Measurements from ENCODE around the gene RAB23. TPM values are rescaled to one million over a fixed set of nuclear protein-coding genes. Genes with fewer than 3 reads are reported as not detected.

The RAB23 gene
- polyA plus RNA-seq, 3 donors = 0.16 to 0.46 (median 0.25) TPM

DNA sequence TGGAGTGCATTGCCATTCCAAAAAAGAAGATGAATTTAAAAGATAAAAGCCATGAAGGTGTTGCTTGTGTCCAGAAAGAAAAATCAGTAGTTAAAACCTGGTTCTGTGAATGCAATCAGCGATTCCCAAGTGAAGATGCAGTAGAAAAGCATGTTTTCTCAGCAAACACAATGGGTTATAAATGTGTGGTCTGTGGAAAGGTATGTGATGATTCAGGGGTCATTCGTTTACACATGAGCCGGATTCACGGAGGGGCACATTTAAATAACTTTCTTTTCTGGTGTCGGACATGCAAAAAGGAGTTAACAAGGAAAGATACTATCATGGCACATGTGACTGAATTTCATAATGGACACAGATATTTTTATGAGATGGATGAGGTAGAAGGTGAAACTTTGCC lies 74.7 kb downstream of the RAB23 start:
- Histone ChIP-seq H3K36me3 (replicated peaks in 1 of 2; ENCODE audit: control insufficient read depth in 1 of 2, insufficient read depth in 2 of 2, low read length in 2 of 2) (peaks cover 46 to 65% of the 10 kb centered on the region in 2 donors), H3K27me3 (ENCODE audit: control insufficient read depth in 2 of 2, insufficient read depth in 2 of 2, low read length in 2 of 2) (no peaks in the 10 kb centered on the region), H3K4me3 (replicated peaks in 1 of 3; ENCODE audit: low read depth in 2 of 3, low read length in 3 of 3) (no peak overlapping the region), H3K9ac (ENCODE audit: insufficient read depth, low read length, poor library complexity, severe bottlenecking) (no peak overlapping the region), H4K20me1 (ENCODE audit: insufficient read depth, low read length) (no peaks in the 10 kb centered on the region), H3K9me3 (replicated peaks in 1 of 2; ENCODE audit: control insufficient read depth in 1 of 2, insufficient read depth in 1 of 2, low read length in 2 of 2) (no peaks in the 10 kb centered on the region), H3K27ac (ENCODE audit: low read depth in 1 of 2, low read length in 2 of 2) (no peak overlapping the region), H3K4me2 (replicated peaks; ENCODE audit: extremely low read depth, low read length, poor library complexity, severe bottlenecking) (no peak overlapping the region), H3K4me1 (ENCODE audit: control insufficient read depth in 1 of 2, insufficient read depth in 2 of 2, low read length in 2 of 2) (no peaks in the 10 kb centered on the region), H3K79me2 (ENCODE audit: insufficient read depth, low read length) (no peaks in the 10 kb centered on the region), H2AFZ (ENCODE audit: insufficient read depth, low read depth, low read length, poor library complexity, severe bottlenecking) (no peak overlapping the region)
- H3K9me3 Mint-ChIP-seq = no peaks in the 10 kb centered on the region
- no peak overlapping the region for H3K27ac Mint-ChIP-seq
- no peak overlapping the region for H3K4me3 Mint-ChIP-seq
- 92% methylated on average over 1 of the region's 5 CpGs for WGBS (ENCODE audit: insufficient coverage)
- H3K36me3 Mint-ChIP-seq = peaks cover 57 to 62% of the 10 kb centered on the region in 2 donors
- no peaks in the 10 kb centered on the region for H3K27me3 Mint-ChIP-seq (ENCODE audit: low read depth in 3 of 3)
- no peaks in the 10 kb centered on the region for H3K4me1 Mint-ChIP-seq
- no peak for DNase-seq
- intact Hi-C loops (cut with micrococcal nuclease) = no loop called here
- TF ChIP-seq, protein P1, sequence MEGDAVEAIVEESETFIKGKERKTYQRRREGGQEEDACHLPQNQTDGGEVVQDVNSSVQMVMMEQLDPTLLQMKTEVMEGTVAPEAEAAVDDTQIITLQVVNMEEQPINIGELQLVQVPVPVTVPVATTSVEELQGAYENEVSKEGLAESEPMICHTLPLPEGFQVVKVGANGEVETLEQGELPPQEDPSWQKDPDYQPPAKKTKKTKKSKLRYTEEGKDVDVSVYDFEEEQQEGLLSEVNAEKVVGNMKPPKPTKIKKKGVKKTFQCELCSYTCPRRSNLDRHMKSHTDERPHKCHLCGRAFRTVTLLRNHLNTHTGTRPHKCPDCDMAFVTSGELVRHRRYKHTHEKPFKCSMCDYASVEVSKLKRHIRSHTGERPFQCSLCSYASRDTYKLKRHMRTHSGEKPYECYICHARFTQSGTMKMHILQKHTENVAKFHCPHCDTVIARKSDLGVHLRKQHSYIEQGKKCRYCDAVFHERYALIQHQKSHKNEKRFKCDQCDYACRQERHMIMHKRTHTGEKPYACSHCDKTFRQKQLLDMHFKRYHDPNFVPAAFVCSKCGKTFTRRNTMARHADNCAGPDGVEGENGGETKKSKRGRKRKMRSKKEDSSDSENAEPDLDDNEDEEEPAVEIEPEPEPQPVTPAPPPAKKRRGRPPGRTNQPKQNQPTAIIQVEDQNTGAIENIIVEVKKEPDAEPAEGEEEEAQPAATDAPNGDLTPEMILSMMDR (IDR thresholded peaks at IDR 0.05) = no peak

DNA sequence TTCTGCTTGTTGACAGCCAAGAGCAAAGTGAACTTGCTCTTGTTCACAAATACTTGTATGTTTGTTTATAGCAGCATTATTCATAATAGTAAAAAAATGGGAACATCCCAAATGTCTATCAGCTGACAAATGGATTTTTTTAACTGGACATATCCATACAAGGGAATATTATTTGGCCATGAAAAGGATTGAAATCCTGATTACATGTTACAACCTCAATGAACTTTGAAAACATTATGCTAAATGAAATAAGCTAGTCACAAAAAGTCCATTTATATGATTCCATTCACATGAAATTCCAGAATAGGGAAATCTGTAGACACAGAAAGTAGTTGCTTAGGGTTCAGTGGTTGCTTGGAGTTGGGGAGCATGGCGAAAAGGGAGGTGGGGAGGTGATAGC lies 78.4 kb downstream of the RAB23 start:
- WGBS (ENCODE audit: insufficient coverage) = no CpG with 5 or more reads among the region's 1 CpG
- no peak overlapping the region for H3K4me3 ChIP-seq (replicated peaks in 1 of 3; ENCODE audit: low read depth in 2 of 3, low read length in 3 of 3)
- H3K27me3 Mint-ChIP-seq (ENCODE audit: low read depth in 3 of 3) = peaks cover 0 to 2% (median 0%) of the 10 kb centered on the region in 3 donors
- H3K4me1 ChIP-seq (ENCODE audit: control insufficient read depth in 1 of 2, insufficient read depth in 2 of 2, low read length in 2 of 2) = no peaks in the 10 kb centered on the region
- H4K20me1 ChIP-seq (ENCODE audit: insufficient read depth, low read length) = no peaks in the 10 kb centered on the region
- H3K4me1 Mint-ChIP-seq = no peaks in the 10 kb centered on the region
- TF ChIP-seq, protein P1 (IDR thresholded peaks at IDR 0.05) = no peak
- no peak overlapping the region for H3K4me3 Mint-ChIP-seq
- no peak overlapping the region for H3K4me2 ChIP-seq (replicated peaks; ENCODE audit: extremely low read depth, low read length, poor library complexity, severe bottlenecking)
- H3K36me3 ChIP-seq (replicated peaks in 1 of 2; ENCODE audit: control insufficient read depth in 1 of 2, insufficient read depth in 2 of 2, low read length in 2 of 2) = peaks cover 31 to 72% of the 10 kb centered on the region in 2 donors
- H3K9ac ChIP-seq (ENCODE audit: insufficient read depth, low read length, poor library complexity, severe bottlenecking) = no peak overlapping the region
- no peaks in the 10 kb centered on the region for H3K79me2 ChIP-seq (ENCODE audit: insufficient read depth, low read length)
- no peaks in the 10 kb centered on the region for H3K27me3 ChIP-seq (ENCODE audit: control insufficient read depth in 2 of 2, insufficient read depth in 2 of 2, low read length in 2 of 2)
- H3K36me3 Mint-ChIP-seq = peaks cover 60 to 67% of the 10 kb centered on the region in 2 donors
- H3K9me3 Mint-ChIP-seq = peaks cover 0 to 3% (median 0%) of the 10 kb centered on the region in 7 donors
- no peak overlapping the region for H2AFZ ChIP-seq (ENCODE audit: insufficient read depth, low read depth, low read length, poor library complexity, severe bottlenecking)
- no peak overlapping the region for H3K27ac ChIP-seq (ENCODE audit: low read depth in 1 of 2, low read length in 2 of 2)
- intact Hi-C loops (cut with micrococcal nuclease) = no loop called here
- no peaks in the 10 kb centered on the region for H3K9me3 ChIP-seq (replicated peaks in 1 of 2; ENCODE audit: control insufficient read depth in 1 of 2, insufficient read depth in 1 of 2, low read length in 2 of 2)
- H3K27ac Mint-ChIP-seq = peak overlapping the region in 1 of 7 donors; percentile 41
- DNase-seq = no peak

All from CD14-positive monocyte (primary cell).